ENCODE data around the gene TMEM17. TPM values are rescaled to one million over a fixed set of nuclear protein-coding genes. Genes with fewer than 3 reads are reported as not detected.
A peak's percentile ranks its signal among the peaks of the same experiment; 100 is the strongest.

The TMEM17 gene
- total and polyA plus RNA-seq, 2 of the 13 experiments (the other 11 are each of a cell fraction or from before 2014, with no cell fraction given) = 0.22 to 0.50 TPM

DNA sequence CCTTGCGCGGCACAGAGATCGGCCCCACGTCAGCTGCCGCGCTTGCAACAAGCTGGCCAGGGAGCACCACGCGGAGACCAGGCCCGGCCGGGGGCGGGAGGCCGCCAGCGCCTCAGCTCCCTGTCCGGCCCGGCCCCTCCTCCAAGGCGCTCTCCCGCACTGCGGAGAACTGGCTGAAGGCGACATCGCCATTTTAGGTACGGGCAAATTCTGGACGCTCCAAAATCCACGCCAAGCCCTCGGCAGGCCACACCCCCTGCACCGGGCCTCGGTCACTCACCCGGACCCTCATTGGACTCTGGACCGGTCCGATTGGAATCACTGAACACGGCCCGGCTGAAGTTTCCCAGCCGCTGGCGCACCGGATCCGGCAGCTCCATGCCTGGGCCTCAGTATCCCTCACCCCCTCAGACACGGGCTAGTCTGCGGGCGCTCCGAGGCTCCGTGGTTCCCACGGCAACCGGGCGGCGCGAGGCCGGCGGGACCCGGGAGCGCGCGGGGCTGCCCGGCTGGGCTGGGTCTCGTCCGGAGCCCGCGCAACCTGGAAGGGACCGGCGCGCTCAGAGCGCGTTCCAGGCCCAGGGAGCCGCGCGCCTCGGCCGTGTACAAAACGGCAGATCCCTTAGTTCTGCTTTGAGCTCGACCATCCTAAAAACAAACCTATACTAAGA, at the start of gene TMEM17 (continued):
- TF ChIP-seq, protein P1, sequence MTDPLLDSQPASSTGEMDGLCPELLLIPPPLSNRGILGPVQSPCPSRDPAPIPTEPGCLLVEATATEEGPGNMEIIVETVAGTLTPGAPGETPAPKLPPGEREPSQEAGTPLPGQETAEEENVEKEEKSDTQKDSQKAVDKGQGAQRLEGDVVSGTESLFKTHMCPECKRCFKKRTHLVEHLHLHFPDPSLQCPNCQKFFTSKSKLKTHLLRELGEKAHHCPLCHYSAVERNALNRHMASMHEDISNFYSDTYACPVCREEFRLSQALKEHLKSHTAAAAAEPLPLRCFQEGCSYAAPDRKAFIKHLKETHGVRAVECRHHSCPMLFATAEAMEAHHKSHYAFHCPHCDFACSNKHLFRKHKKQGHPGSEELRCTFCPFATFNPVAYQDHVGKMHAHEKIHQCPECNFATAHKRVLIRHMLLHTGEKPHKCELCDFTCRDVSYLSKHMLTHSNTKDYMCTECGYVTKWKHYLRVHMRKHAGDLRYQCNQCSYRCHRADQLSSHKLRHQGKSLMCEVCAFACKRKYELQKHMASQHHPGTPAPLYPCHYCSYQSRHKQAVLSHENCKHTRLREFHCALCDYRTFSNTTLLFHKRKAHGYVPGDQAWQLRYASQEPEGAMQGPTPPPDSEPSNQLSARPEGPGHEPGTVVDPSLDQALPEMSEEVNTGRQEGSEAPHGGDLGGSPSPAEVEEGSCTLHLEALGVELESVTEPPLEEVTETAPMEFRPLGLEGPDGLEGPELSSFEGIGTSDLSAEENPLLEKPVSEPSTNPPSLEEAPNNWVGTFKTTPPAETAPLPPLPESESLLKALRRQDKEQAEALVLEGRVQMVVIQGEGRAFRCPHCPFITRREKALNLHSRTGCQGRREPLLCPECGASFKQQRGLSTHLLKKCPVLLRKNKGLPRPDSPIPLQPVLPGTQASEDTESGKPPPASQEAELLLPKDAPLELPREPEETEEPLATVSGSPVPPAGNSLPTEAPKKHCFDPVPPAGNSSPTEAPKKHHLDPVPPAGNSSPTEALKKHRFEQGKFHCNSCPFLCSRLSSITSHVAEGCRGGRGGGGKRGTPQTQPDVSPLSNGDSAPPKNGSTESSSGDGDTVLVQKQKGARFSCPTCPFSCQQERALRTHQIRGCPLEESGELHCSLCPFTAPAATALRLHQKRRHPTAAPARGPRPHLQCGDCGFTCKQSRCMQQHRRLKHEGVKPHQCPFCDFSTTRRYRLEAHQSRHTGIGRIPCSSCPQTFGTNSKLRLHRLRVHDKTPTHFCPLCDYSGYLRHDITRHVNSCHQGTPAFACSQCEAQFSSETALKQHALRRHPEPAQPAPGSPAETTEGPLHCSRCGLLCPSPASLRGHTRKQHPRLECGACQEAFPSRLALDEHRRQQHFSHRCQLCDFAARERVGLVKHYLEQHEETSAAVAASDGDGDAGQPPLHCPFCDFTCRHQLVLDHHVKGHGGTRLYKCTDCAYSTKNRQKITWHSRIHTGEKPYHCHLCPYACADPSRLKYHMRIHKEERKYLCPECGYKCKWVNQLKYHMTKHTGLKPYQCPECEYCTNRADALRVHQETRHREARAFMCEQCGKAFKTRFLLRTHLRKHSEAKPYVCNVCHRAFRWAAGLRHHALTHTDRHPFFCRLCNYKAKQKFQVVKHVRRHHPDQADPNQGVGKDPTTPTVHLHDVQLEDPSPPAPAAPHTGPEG (CRISPR knock-in tag; IDR thresholded peaks at IDR 0.05) = 0 out of 2 replicates have a peak, but pooled peaks have one; percentile 31
- TF ChIP-seq, protein P2, sequence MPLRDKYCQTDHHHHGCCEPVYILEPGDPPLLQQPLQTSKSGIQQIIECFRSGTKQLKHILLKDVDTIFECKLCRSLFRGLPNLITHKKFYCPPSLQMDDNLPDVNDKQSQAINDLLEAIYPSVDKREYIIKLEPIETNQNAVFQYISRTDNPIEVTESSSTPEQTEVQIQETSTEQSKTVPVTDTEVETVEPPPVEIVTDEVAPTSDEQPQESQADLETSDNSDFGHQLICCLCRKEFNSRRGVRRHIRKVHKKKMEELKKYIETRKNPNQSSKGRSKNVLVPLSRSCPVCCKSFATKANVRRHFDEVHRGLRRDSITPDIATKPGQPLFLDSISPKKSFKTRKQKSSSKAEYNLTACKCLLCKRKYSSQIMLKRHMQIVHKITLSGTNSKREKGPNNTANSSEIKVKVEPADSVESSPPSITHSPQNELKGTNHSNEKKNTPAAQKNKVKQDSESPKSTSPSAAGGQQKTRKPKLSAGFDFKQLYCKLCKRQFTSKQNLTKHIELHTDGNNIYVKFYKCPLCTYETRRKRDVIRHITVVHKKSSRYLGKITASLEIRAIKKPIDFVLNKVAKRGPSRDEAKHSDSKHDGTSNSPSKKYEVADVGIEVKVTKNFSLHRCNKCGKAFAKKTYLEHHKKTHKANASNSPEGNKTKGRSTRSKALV (CRISPR knock-in tag; IDR thresholded peaks at IDR 0.05) = peak; percentile 68; the same call in 1 of the 2 replicates
- TF ChIP-seq, protein P3, sequence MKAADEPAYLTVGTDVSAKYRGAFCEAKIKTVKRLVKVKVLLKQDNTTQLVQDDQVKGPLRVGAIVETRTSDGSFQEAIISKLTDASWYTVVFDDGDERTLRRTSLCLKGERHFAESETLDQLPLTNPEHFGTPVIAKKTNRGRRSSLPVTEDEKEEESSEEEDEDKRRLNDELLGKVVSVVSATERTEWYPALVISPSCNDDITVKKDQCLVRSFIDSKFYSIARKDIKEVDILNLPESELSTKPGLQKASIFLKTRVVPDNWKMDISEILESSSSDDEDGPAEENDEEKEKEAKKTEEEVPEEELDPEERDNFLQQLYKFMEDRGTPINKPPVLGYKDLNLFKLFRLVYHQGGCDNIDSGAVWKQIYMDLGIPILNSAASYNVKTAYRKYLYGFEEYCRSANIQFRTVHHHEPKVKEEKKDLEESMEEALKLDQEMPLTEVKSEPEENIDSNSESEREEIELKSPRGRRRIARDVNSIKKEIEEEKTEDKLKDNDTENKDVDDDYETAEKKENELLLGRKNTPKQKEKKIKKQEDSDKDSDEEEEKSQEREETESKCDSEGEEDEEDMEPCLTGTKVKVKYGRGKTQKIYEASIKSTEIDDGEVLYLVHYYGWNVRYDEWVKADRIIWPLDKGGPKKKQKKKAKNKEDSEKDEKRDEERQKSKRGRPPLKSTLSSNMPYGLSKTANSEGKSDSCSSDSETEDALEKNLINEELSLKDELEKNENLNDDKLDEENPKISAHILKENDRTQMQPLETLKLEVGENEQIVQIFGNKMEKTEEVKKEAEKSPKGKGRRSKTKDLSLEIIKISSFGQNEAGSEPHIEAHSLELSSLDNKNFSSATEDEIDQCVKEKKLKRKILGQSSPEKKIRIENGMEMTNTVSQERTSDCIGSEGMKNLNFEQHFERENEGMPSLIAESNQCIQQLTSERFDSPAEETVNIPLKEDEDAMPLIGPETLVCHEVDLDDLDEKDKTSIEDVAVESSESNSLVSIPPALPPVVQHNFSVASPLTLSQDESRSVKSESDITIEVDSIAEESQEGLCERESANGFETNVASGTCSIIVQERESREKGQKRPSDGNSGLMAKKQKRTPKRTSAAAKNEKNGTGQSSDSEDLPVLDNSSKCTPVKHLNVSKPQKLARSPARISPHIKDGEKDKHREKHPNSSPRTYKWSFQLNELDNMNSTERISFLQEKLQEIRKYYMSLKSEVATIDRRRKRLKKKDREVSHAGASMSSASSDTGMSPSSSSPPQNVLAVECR (CRISPR knock-in tag; IDR thresholded peaks at IDR 0.05; ENCODE audit: borderline replicate concordance) = 0 out of 2 replicates have a peak, but pooled peaks have one; percentile 21
- TF ChIP-seq DNMT1 (CRISPR knock-in tag; IDR thresholded peaks at IDR 0.05) (no peak), KDM6A (CRISPR knock-in tag; IDR thresholded peaks at IDR 0.05; ENCODE audit: low read depth) (no peak), AGO2 (optimal IDR thresholded peaks at IDR 0.05; ENCODE audit: low read depth, low read length) (peak; percentile 15), TARDBP (CRISPR knock-in tag; IDR thresholded peaks at IDR 0.05) (no peak), ETV6 (CRISPR knock-in tag; conservative IDR thresholded peaks at IDR 0.05) (no peak), ZNF549 (CRISPR knock-in tag; IDR thresholded peaks at IDR 0.05) (no peak), ZNF468 (CRISPR knock-in tag; IDR thresholded peaks at IDR 0.05) (no peak), ZFY (CRISPR knock-in tag; IDR thresholded peaks at IDR 0.05) (peak; percentile 48; the same call in 1 of the 2 replicates), ZNF660 (CRISPR knock-in tag; IDR thresholded peaks at IDR 0.05; ENCODE audit: borderline replicate concordance, low read depth) (no peak), RXRA (CRISPR knock-in tag; IDR thresholded peaks at IDR 0.05) (0 out of 2 replicates have a peak, but pooled peaks have one; percentile 33)
- TF ChIP-seq, protein P4, sequence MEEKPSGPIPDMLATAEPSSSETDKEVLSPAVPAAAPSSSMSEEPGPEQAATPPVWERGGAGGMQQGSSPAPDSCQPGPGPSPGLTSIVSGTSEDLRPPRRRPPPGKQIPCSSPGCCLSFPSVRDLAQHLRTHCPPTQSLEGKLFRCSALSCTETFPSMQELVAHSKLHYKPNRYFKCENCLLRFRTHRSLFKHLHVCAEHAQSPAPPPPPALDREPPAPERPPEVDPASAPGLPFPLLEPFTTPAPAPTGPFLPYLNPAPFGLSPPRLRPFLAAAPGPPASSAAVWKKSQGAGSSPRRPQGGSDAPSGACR (CRISPR knock-in tag; IDR thresholded peaks at IDR 0.05) = no peak
